OCI-LY1 (cell line): Measurements from ENCODE around the gene LIN7C.

Experiments
- H2AFZ ChIP-seq: fragments of 200-600 bp; sonication (generic), shearing (Covaris generic); 2 replicates; pipeline ENCODE4 v1.6.0; 2014; ENCODE audit warnings: antibody characterized with exemption, mild to moderate bottlenecking, low read length
- H3F3A ChIP-seq: fragments of 200-600 bp; sonication (generic), shearing (Covaris generic); 2 replicates; pipeline ENCODE4 v1.6.0; 2014; ENCODE audit warnings: mild to moderate bottlenecking, antibody characterized with exemption, low read length, moderate library complexity; ENCODE audit not compliant: insufficient read depth
- H3K27ac ChIP-seq: fragments of 200-600 bp; sonication (generic); 2 replicates; pipeline ENCODE4 v1.5.1; 2014; ENCODE audit warnings: low read length, mixed run types, mild to moderate bottlenecking, low read depth; ENCODE audit not compliant: poor library complexity, severe bottlenecking
- H3K27me3 ChIP-seq: fragments of 200-600 bp; sonication (generic); 2 replicates; pipeline ENCODE4 v1.6.0; 2014; ENCODE audit warnings: antibody characterized with exemption, mild to moderate bottlenecking, low read length, moderate library complexity; ENCODE audit not compliant: insufficient read depth
- H3K36me3 ChIP-seq: fragments of 200-600 bp; sonication (generic); 2 replicates; pipeline ENCODE4 v1.6.1; 2014; ENCODE audit warnings: mild to moderate bottlenecking, antibody characterized with exemption, low read length, moderate library complexity, mixed read lengths; ENCODE audit not compliant: insufficient read depth
- H3K4me1 ChIP-seq: fragments of 200-600 bp; sonication (generic); 2 replicates; pipeline ENCODE4 v1.5.1; 2014; ENCODE audit warnings: mild to moderate bottlenecking, low read length, moderate library complexity; ENCODE audit not compliant: insufficient read depth, severe bottlenecking
- H3K4me2 ChIP-seq: fragments of 200-600 bp; sonication (generic), shearing (Covaris generic); 2 replicates; pipeline ENCODE4 v1.6.1; 2014; ENCODE audit warnings: low read length
- H3K4me3 ChIP-seq: fragments of 200-600 bp; sonication (generic); 2 replicates; pipeline ENCODE4 v1.5.1; 2014; ENCODE audit warnings: low read length, low read depth, mild to moderate bottlenecking, mixed read lengths; ENCODE audit not compliant: poor library complexity, severe bottlenecking
- H3K79me2 ChIP-seq: fragments of 200-600 bp; shearing (Covaris generic); 2 replicates; pipeline ENCODE4 v1.6.1; 2016; ENCODE audit warnings: mixed run types, low read length, mixed read lengths; ENCODE audit not compliant: insufficient read depth
- H3K9ac ChIP-seq: fragments of 200-600 bp; sonication (generic), shearing (Covaris generic); 2 replicates; pipeline ENCODE4 v1.6.1; 2014; ENCODE audit warnings: mild to moderate bottlenecking, low read length, mixed read lengths
- H3K9me2 ChIP-seq: fragments of 200-600 bp; sonication (generic), shearing (Covaris generic); 2 replicates; pipeline ENCODE4 v1.6.1; 2014; ENCODE audit warnings: low read depth, mild to moderate bottlenecking, low read length, mixed read lengths
- H3K9me3 ChIP-seq: fragments of 200-600 bp; shearing (Covaris generic); 2 replicates; pipeline ENCODE4 v1.6.1; 2014; ENCODE audit warnings: low read length, mixed read lengths
- H4K20me1 ChIP-seq: fragments of 200-600 bp; sonication (generic), shearing (Covaris generic); 2 replicates; pipeline ENCODE4 v1.6.0; 2016; ENCODE audit warnings: mild to moderate bottlenecking, low read length; ENCODE audit not compliant: insufficient read depth
- EZH2 ChIP-seq: fragments of 200-600 bp; sonication (generic), shearing (Covaris generic); IDR thresholded peaks from 2 replicates; pipeline ENCODE4 v1.8.0; 2017; ENCODE audit warnings: borderline replicate concordance, mixed run types, mild to moderate bottlenecking, antibody characterized with exemption, low read length, moderate library complexity, mixed read lengths
- TF ChIP-seq, protein P1 (sequence below): fragments of 200-600 bp; sonication (generic), shearing (Covaris generic); IDR thresholded peaks from 2 replicates; pipeline ENCODE4 v1.5.1; 2017; ENCODE audit warnings: mild to moderate bottlenecking, antibody characterized with exemption, low read length, moderate library complexity, mixed read lengths

Gene LIN7C

DNA sequence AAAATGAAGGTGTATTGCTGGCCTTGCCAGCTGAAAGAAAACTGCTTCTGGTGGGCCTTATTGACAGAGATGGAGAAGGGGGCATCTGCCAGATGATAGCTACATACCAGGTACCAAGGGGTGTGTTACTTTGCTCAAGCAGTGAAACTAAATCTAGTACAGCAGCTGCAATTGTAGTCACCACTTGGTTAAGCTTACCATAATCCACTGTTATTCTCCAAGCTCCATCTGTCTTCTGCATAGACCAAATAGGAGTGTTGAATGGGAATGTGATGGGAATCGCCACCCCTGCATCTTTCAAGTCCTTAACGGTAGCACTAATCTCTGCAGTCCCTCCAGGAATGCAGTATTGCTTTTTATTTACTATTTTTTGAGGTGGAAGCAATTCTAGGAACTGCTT, 45.8 kb upstream of the LIN7C start:
- Histone ChIP-seq H3K4me3 (no peak overlapping the region), H3K9me3 (no peaks in the 10 kb centered on the region), H3K4me2 (no peak overlapping the region), H3F3A (no peaks in the 10 kb centered on the region), H3K9me2 (no peaks in the 10 kb centered on the region), H2AFZ (no peak overlapping the region), H3K27ac (no peak overlapping the region), H3K79me2 (no peaks in the 10 kb centered on the region), H4K20me1 (no peaks in the 10 kb centered on the region), H3K27me3 (no peaks in the 10 kb centered on the region), H3K4me1 (no peaks in the 10 kb centered on the region), H3K36me3 (no peaks in the 10 kb centered on the region), H3K9ac (no peak overlapping the region)
- TF ChIP-seq, protein P1, sequence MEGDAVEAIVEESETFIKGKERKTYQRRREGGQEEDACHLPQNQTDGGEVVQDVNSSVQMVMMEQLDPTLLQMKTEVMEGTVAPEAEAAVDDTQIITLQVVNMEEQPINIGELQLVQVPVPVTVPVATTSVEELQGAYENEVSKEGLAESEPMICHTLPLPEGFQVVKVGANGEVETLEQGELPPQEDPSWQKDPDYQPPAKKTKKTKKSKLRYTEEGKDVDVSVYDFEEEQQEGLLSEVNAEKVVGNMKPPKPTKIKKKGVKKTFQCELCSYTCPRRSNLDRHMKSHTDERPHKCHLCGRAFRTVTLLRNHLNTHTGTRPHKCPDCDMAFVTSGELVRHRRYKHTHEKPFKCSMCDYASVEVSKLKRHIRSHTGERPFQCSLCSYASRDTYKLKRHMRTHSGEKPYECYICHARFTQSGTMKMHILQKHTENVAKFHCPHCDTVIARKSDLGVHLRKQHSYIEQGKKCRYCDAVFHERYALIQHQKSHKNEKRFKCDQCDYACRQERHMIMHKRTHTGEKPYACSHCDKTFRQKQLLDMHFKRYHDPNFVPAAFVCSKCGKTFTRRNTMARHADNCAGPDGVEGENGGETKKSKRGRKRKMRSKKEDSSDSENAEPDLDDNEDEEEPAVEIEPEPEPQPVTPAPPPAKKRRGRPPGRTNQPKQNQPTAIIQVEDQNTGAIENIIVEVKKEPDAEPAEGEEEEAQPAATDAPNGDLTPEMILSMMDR = no peak
- no peak for TF ChIP-seq EZH2

GRCh38 chr11:27551127-27551526, 44.6 kb upstream of the LIN7C start:
- Histone ChIP-seq H3K27me3 (no peaks in the 10 kb centered on the region), H3K27ac (no peak overlapping the region), H3F3A (no peaks in the 10 kb centered on the region), H3K9me3 (no peaks in the 10 kb centered on the region), H3K4me2 (no peak overlapping the region), H4K20me1 (no peaks in the 10 kb centered on the region), H3K9ac (no peak overlapping the region), H3K9me2 (no peaks in the 10 kb centered on the region), H2AFZ (no peak overlapping the region), H3K36me3 (no peaks in the 10 kb centered on the region), H3K79me2 (no peaks in the 10 kb centered on the region), H3K4me3 (no peak overlapping the region), H3K4me1 (no peaks in the 10 kb centered on the region)
- TF ChIP-seq EZH2 = no peak
- TF ChIP-seq, protein P1 = no peak

- Histone ChIP-seq H3K4me3 (no peak overlapping the region), H3K9me3 (no peaks in the 10 kb centered on the region), H3F3A (no peaks in the 10 kb centered on the region), H4K20me1 (no peaks in the 10 kb centered on the region), H3K27me3 (no peaks in the 10 kb centered on the region), H3K36me3 (no peaks in the 10 kb centered on the region), H3K4me1 (no peaks in the 10 kb centered on the region), H3K79me2 (no peaks in the 10 kb centered on the region), H3K9ac (no peak overlapping the region), H3K4me2 (no peak overlapping the region), H3K27ac (no peak overlapping the region), H3K9me2 (no peaks in the 10 kb centered on the region), H2AFZ (no peak overlapping the region)
- TF ChIP-seq, protein P1 = no peak
Observed at GRCh38 chr11:27545946-27546345, 39.4 kb upstream of the LIN7C start.
